Liver (tissue), 9 donors: ENCODE results near the gene CFAP77. TPM values are rescaled to one million over a fixed set of nuclear protein-coding genes. Genes with fewer than 3 reads are reported as not detected.

Experiments used
- DNase-seq: peaks from one replicate; pipeline ENCODE4 v3.0.0-alpha.2; 2017; ENCODE audit warnings: low spot score
- H3K27ac ChIP-seq, 2 donors: one replicate each; pipeline ENCODE4 v1.7.0; 2013; ENCODE audit warnings: inconsistent platforms in 2 of 2, low read length in 2 of 2, control low read depth in 1 of 2, low read depth in 1 of 2, mild to moderate bottlenecking in 1 of 2
- H3K27me3 ChIP-seq, 4 donors: one replicate each; pipeline versions ENCODE4 v1.6.1 to v1.7.0; 2013; ENCODE audit warnings: low read length in 3 of 4, inconsistent platforms in 1 of 4, mild to moderate bottlenecking in 1 of 4, moderate library complexity in 1 of 4; ENCODE audit not compliant: control insufficient read depth in 4 of 4, insufficient read depth in 4 of 4
- H3K36me3 ChIP-seq, 4 donors: one replicate each; pipeline versions ENCODE4 v1.6.1 to v1.7.0; 2013; ENCODE audit warnings: low read length in 3 of 4, mild to moderate bottlenecking in 3 of 4, low read depth in 1 of 4, moderate library complexity in 1 of 4; ENCODE audit not compliant: control insufficient read depth in 4 of 4, insufficient read depth in 3 of 4
- H3K4me1 ChIP-seq, 4 donors: one replicate each; pipeline versions ENCODE4 v1.6.1 to v1.7.0; 2013; ENCODE audit warnings: low read length in 3 of 4, mild to moderate bottlenecking in 3 of 4, moderate library complexity in 1 of 4; ENCODE audit not compliant: control insufficient read depth in 4 of 4, insufficient read depth in 4 of 4
- H3K4me3 ChIP-seq, 3 donors: one replicate each; pipeline versions ENCODE4 v1.6.1 to v1.7.0; 2013; ENCODE audit warnings: low read length in 3 of 3, control low read depth in 1 of 3, low read depth in 1 of 3, mild to moderate bottlenecking in 1 of 3
- H3K9ac ChIP-seq, 2 donors: one replicate each; pipeline ENCODE4 v1.7.0; 2013; ENCODE audit warnings: low read length in 2 of 2, mild to moderate bottlenecking in 2 of 2, moderate library complexity in 2 of 2, control low read depth in 1 of 2, low read depth in 1 of 2
- H3K9me3 ChIP-seq, 4 donors: one replicate each; pipeline versions ENCODE4 v1.6.1 to v1.7.0; 2013; ENCODE audit warnings: low read length in 3 of 4; ENCODE audit not compliant: control insufficient read depth in 4 of 4
- EGR1 ChIP-seq, 2 donors: IDR thresholded peaks; 2 replicates each; pipeline ENCODE4 v1.6.1; 2016 to 2018; ENCODE audit warnings: antibody characterized with exemption in 2 of 2, low read depth in 2 of 2
- FOXA1 ChIP-seq: IDR thresholded peaks from 2 replicates; pipeline ENCODE4 v1.6.1; 2016; ENCODE audit warnings: antibody characterized with exemption
- FOXA2 ChIP-seq: IDR thresholded peaks from 2 replicates; pipeline ENCODE4 v1.6.1; 2016; ENCODE audit warnings: antibody characterized with exemption
- GABPA ChIP-seq, 2 donors: IDR thresholded peaks in 1 of 2; conservative IDR thresholded peaks in 1 of 2; 2 replicates each; pipeline ENCODE4 v1.6.1; 2016; ENCODE audit warnings: antibody characterized with exemption in 2 of 2, mild to moderate bottlenecking in 1 of 2, moderate library complexity in 1 of 2
- HNF4A ChIP-seq, 2 donors: conservative IDR thresholded peaks; 2 replicates each; pipeline ENCODE4 v1.6.1; 2016; ENCODE audit warnings: antibody characterized with exemption in 2 of 2, mild to moderate bottlenecking in 2 of 2
- HNF4G ChIP-seq: IDR thresholded peaks from 2 replicates; pipeline ENCODE4 v1.6.1; 2016; ENCODE audit warnings: antibody characterized with exemption
- JUND ChIP-seq, 2 donors: IDR thresholded peaks; 2 replicates each; pipeline ENCODE4 v1.6.1; 2016; ENCODE audit warnings: antibody characterized with exemption in 2 of 2
- NR2F2 ChIP-seq: IDR thresholded peaks from 2 replicates; pipeline ENCODE4 v1.6.1; 2016; ENCODE audit warnings: antibody characterized with exemption
- RAD21 ChIP-seq, 2 donors: IDR thresholded peaks; 2 replicates each; pipeline ENCODE4 v1.6.1; 2016; ENCODE audit warnings: antibody characterized with exemption in 2 of 2, mild to moderate bottlenecking in 2 of 2
- RXRA ChIP-seq, 2 donors: IDR thresholded peaks; 2 replicates each; pipeline ENCODE4 v1.6.1; 2017 to 2018; ENCODE audit warnings: antibody characterized with exemption in 2 of 2, mild to moderate bottlenecking in 1 of 2
- SP1 ChIP-seq: IDR thresholded peaks from 2 replicates; pipeline ENCODE4 v1.6.1; 2018; ENCODE audit warnings: antibody characterized with exemption, mild to moderate bottlenecking
- TAF1 ChIP-seq: conservative IDR thresholded peaks from 2 replicates; pipeline ENCODE4 v1.6.1; 2016; ENCODE audit warnings: antibody characterized with exemption, mild to moderate bottlenecking
- YY1 ChIP-seq: IDR thresholded peaks from 2 replicates; pipeline ENCODE4 v1.6.1; 2016; ENCODE audit warnings: antibody characterized with exemption, mild to moderate bottlenecking
- WGBS: extraction: QIAGEN DNeasy Blood & Tissue Kit; methylation state at CpG from one replicate; pipeline ENCODE4 v1.1.7; 2013; 5-methylcytosine and 5-hydroxymethylcytosine counted together
- polyA plus RNA-seq, 2 donors: library from polyadenylated mRNA; stranded (reverse) in 1 of 2; unstranded in 1 of 2; fragments of 200-250 nt in 1 of 2; fragments of >200 nt in 1 of 2; fragmentation: Nextera tagmentation in 1 of 2; extraction: Ambion mirVana in 1 of 2; gene quantifications; one replicate each; pipeline versions ENCODE4 v1.2.1 to v1.2.3, GENCODE V29; 2013 to 2015
- total RNA-seq, 2 donors: library from RNA; depleted of rRNA; stranded (reverse); fragments of >200 nt; gene quantifications; one replicate each; pipeline ENCODE4 v1.2.3, GENCODE V29; 2014
- TF ChIP-seq, protein P1 (sequence below): IDR thresholded peaks from 2 replicates; pipeline ENCODE4 v1.6.1; 2016; ENCODE audit warnings: antibody characterized with exemption, mild to moderate bottlenecking
- TF ChIP-seq, protein P2 (sequence below): IDR thresholded peaks from 2 replicates; pipeline ENCODE4 v1.6.1; 2016; ENCODE audit warnings: antibody characterized with exemption
- TF ChIP-seq, protein P3 (sequence below): IDR thresholded peaks from 2 replicates; pipeline ENCODE4 v1.6.1; 2016; ENCODE audit warnings: antibody characterized with exemption
- TF ChIP-seq, protein P4 (sequence below): fragments of 150-350 bp; IDR thresholded peaks from 2 replicates; pipeline ENCODE4 v1.5.1; 2017; ENCODE audit warnings: improper control_type of control experiment, low read depth, low read length; ENCODE audit not compliant: missing input control
- TF ChIP-seq, protein P5 (sequence below): IDR thresholded peaks from 2 replicates; pipeline ENCODE4 v1.6.1; 2016; ENCODE audit warnings: antibody characterized with exemption
- donor health status: healthy.
- donor health status: healthy.
- donor health status: healthy.
- donor health status: healthy.
- donor health status: healthy.

The CFAP77 gene
- total and polyA plus RNA-seq, 4 donors: not detected

DNA sequence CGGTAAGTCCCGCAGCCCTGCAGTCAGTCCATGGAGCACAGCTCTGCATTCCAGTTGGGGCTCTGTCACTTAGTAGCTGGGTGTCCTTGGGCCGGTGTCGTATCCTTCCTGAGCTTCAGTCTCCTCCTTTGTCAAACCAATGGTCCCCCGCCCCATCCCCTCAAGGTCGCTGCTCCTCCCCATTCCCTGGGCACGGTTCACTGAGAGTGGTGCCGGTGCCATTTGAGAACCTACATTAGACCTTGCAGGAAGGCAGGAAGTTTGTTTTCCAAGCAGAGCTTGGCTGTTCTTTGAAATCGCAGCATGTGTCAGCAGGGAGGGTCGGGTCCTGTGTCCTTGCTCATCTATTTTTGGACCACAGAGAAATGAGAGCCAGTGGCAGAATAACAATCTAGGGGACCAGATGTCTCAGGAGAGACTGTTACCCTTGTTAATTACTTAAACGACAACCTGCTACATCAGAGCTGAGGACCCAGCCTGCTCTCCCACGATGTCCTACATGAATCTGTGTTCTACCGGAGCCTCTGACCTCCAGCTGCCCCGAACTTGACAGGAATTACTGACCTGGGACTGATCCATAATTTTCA is 150.7 kb downstream of the CFAP77 start:
- Histone ChIP-seq H3K9me3 (no peaks in the 10 kb centered on the region), H3K27me3 (peaks cover 0 to 4% (median 0%) of the 10 kb centered on the region in 4 donors), H3K27ac (no peak overlapping the region), H3K4me3 (no peak overlapping the region), H3K4me1 (no peaks in the 10 kb centered on the region), H3K36me3 (no peaks in the 10 kb centered on the region), H3K9ac (no peak overlapping the region)
- no peak for DNase-seq
- TF ChIP-seq YY1 (no peak), RAD21 (IDR thresholded peaks at IDR 0.05) (no peak), RXRA (IDR thresholded peaks at IDR 0.05) (no peak), SP1 (no peak), FOXA2 (no peak), HNF4A (conservative IDR thresholded peaks at IDR 0.05) (no peak), FOXA1 (no peak), EGR1 (IDR thresholded peaks at IDR 0.05; ENCODE audit: low read depth in 2 of 2) (no peak), JUND (IDR thresholded peaks at IDR 0.05) (no peak), HNF4G (no peak), TAF1 (no peak), GABPA (IDR thresholded peaks at IDR 0.05 in 1 of 2, conservative IDR thresholded peaks at IDR 0.05 in 1 of 2) (no peak), NR2F2 (no peak)
- TF ChIP-seq, protein P1, sequence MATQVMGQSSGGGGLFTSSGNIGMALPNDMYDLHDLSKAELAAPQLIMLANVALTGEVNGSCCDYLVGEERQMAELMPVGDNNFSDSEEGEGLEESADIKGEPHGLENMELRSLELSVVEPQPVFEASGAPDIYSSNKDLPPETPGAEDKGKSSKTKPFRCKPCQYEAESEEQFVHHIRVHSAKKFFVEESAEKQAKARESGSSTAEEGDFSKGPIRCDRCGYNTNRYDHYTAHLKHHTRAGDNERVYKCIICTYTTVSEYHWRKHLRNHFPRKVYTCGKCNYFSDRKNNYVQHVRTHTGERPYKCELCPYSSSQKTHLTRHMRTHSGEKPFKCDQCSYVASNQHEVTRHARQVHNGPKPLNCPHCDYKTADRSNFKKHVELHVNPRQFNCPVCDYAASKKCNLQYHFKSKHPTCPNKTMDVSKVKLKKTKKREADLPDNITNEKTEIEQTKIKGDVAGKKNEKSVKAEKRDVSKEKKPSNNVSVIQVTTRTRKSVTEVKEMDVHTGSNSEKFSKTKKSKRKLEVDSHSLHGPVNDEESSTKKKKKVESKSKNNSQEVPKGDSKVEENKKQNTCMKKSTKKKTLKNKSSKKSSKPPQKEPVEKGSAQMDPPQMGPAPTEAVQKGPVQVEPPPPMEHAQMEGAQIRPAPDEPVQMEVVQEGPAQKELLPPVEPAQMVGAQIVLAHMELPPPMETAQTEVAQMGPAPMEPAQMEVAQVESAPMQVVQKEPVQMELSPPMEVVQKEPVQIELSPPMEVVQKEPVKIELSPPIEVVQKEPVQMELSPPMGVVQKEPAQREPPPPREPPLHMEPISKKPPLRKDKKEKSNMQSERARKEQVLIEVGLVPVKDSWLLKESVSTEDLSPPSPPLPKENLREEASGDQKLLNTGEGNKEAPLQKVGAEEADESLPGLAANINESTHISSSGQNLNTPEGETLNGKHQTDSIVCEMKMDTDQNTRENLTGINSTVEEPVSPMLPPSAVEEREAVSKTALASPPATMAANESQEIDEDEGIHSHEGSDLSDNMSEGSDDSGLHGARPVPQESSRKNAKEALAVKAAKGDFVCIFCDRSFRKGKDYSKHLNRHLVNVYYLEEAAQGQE: no peak
- TF ChIP-seq, protein P2, sequence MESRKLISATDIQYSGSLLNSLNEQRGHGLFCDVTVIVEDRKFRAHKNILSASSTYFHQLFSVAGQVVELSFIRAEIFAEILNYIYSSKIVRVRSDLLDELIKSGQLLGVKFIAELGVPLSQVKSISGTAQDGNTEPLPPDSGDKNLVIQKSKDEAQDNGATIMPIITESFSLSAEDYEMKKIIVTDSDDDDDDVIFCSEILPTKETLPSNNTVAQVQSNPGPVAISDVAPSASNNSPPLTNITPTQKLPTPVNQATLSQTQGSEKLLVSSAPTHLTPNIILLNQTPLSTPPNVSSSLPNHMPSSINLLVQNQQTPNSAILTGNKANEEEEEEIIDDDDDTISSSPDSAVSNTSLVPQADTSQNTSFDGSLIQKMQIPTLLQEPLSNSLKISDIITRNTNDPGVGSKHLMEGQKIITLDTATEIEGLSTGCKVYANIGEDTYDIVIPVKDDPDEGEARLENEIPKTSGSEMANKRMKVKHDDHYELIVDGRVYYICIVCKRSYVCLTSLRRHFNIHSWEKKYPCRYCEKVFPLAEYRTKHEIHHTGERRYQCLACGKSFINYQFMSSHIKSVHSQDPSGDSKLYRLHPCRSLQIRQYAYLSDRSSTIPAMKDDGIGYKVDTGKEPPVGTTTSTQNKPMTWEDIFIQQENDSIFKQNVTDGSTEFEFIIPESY: no peak
- TF ChIP-seq, protein P3, sequence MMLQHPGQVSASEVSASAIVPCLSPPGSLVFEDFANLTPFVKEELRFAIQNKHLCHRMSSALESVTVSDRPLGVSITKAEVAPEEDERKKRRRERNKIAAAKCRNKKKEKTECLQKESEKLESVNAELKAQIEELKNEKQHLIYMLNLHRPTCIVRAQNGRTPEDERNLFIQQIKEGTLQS: no peak
- TF ChIP-seq, protein P4, sequence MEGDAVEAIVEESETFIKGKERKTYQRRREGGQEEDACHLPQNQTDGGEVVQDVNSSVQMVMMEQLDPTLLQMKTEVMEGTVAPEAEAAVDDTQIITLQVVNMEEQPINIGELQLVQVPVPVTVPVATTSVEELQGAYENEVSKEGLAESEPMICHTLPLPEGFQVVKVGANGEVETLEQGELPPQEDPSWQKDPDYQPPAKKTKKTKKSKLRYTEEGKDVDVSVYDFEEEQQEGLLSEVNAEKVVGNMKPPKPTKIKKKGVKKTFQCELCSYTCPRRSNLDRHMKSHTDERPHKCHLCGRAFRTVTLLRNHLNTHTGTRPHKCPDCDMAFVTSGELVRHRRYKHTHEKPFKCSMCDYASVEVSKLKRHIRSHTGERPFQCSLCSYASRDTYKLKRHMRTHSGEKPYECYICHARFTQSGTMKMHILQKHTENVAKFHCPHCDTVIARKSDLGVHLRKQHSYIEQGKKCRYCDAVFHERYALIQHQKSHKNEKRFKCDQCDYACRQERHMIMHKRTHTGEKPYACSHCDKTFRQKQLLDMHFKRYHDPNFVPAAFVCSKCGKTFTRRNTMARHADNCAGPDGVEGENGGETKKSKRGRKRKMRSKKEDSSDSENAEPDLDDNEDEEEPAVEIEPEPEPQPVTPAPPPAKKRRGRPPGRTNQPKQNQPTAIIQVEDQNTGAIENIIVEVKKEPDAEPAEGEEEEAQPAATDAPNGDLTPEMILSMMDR: no peak
- TF ChIP-seq, protein P5, sequence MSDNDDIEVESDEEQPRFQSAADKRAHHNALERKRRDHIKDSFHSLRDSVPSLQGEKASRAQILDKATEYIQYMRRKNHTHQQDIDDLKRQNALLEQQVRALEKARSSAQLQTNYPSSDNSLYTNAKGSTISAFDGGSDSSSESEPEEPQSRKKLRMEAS: no peak
- 45% methylated on average over 14 of the region's 14 CpGs for WGBS
